ENCODE data around the gene ZIC4.

The ZIC4 gene

GRCh38 chr3:147368561-147369221 lies 37.7 kb downstream of the ZIC4 start:
- DNase-seq, result no peak

GRCh38 chr3:147368151-147368550 lies 38.2 kb downstream of the ZIC4 start:
- no peak for DNase-seq

GRCh38 chr3:147367676-147368075 lies 38.7 kb downstream of the ZIC4 start:
- DNase-seq, result no peak

- no peak for DNase-seq
These were observed 40.9 kb downstream of the ZIC4 start for GRCh38 chr3:147365196-147366115.

GRCh38 chr3:147364771-147365170 lies 41.6 kb downstream of the ZIC4 start:
- DNase-seq, result no peak

- DNase-seq, result peak; percentile 48
These were observed 44.6 kb downstream of the ZIC4 start for GRCh38 chr3:147361454-147362420.

- peak; percentile 87 for DNase-seq
These were observed 45.5 kb downstream of the ZIC4 start for GRCh38 chr3:147360646-147361453.

GRCh38 chr3:147360051-147360439 lies 46.3 kb downstream of the ZIC4 start:
- no peak for DNase-seq

GRCh38 chr3:147359177-147360050 lies 46.9 kb downstream of the ZIC4 start:
- no peak for DNase-seq

GRCh38 chr3:147358144-147358992 lies 48.0 kb downstream of the ZIC4 start:
- DNase-seq, result no peak

- DNase-seq, result no peak
These were observed 49.1 kb downstream of the ZIC4 start for GRCh38 chr3:147356909-147357900.

- DNase-seq, result no peak
These were observed 50.0 kb downstream of the ZIC4 start for GRCh38 chr3:147356145-147356908.

- DNase-seq, result no peak
These were observed 50.6 kb downstream of the ZIC4 start for GRCh38 chr3:147355753-147356090.

- no peak for DNase-seq
These were observed 51.1 kb downstream of the ZIC4 start for GRCh38 chr3:147355084-147355752.

- DNase-seq, result no peak
These were observed 51.7 kb downstream of the ZIC4 start for GRCh38 chr3:147354623-147355022.

- no peak for DNase-seq
These were observed 55.0 kb downstream of the ZIC4 start for GRCh38 chr3:147351301-147351700.

- DNase-seq, result no peak
These were observed 57.4 kb downstream of the ZIC4 start for GRCh38 chr3:147348976-147349375.

- DNase-seq, result no peak
These were observed 62.4 kb downstream of the ZIC4 start for GRCh38 chr3:147343926-147344325.

Measured in NCI-H1105 (cell line).